NCI-H1092 treated with DMSO at 0.1 percent for 48 hours (cell line): Measurements from ENCODE around the gene OR10H1.
A peak's percentile ranks its signal among the peaks of the same experiment; 100 is the strongest.
"Not testable (repeated sequence)": the region's sequence is repeated elsewhere in the genome, so short reads cannot be mapped to it uniquely, and the experiment has no call there.

Source experiments
- DNase-seq: peaks from one replicate; lab custom pipeline; 2025; lab: John Stamatoyannopoulos, UW

Gene OR10H1

DNA sequence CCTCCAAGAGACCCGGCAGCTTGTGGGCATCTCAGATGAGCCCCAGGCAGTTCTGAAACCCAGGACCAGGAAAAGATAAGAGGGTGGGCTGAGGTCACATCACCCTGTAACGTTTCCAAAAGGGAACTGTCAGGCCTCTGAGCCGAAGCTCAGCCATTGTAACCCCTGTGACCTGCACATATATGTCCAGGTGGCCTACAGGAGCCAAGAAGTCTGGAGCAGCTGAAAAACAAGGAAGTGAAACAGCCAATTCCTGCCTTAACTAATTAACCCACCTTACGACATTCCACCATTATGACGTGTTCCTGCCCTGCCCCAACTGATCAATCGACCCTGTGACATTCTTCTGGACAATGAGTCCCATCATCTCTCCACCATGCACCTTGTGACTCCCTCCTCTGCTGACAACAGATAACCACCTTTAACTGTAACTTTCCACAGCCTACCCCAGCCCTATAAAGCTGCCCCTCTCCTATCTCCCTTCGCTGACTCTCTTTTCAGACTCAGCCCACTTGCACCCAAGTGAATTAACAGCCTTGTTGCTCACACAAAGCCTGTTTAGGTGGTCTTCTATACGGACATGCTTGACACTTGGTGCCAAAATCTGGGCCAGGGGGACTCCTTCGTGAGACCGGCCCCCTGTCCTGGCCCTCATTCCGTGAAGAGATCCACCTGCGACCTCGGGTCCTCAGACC, 13.3 kb upstream of the OR10H1 start:
- DNase-seq: not testable (repeated sequence)

DNA sequence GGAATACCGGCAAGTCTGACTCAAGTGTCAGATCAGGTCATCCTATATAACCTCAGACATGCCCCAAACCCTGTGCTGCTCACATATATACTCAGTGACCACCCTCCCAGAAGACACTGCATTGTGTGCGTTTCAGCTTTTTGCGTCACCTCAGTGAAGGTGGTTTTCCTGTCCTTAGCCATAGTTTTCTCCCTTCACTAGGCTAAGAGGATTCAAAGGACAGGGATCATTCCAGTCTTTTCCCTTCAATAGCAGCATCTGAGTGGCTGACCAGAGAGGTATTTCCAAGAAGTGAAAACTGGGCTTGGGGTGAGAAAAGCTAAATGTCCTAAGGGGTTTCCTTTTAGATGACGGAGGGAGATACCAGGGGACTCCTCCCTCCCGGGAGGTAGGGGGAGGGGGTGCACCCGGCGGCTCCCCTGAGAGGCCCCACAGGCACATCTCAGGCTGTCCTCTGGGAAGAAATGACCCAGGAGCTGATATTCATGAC, 12.7 kb upstream of the OR10H1 start:
- DNase-seq: no peak

DNA sequence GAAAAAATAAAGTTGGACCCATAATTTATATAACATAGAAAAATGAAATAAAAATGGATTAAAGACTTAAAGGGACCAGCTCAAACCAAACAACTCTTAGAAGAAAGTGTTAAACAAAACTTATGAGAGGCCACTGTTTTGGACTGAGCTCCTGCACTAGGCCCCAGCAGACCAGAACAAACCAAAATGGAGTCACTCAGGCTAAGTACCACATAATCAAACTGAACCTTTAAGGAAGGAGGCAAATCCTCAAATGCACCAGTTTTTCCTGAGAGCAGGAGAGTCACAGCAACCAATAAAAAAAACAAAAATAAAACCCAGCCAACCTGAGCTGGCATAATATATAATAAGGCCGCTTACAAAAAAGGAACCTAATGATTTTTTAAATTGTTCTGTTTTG, 10.3 kb upstream of the OR10H1 start:
- no peak for DNase-seq

DNA sequence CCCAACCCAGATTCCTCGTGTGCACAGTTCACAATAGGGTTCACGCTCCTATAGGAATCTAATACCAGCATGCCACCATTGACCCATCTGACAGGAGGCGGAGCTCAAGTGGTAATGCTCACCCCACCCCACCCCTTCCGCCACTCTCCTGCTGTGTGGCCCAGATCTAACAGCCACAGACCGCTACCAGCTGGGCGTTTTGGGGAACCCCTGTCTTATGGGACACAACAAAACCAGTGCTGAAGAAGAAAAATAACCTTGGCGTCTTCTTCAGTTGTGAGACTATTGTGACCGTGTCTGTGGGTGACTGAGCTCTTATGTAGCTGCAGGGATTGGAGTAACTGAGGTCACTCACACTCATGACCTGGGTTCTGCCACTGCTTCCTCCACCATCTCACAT, 5.2 kb upstream of the OR10H1 start:
- DNase-seq: no peak

DNA sequence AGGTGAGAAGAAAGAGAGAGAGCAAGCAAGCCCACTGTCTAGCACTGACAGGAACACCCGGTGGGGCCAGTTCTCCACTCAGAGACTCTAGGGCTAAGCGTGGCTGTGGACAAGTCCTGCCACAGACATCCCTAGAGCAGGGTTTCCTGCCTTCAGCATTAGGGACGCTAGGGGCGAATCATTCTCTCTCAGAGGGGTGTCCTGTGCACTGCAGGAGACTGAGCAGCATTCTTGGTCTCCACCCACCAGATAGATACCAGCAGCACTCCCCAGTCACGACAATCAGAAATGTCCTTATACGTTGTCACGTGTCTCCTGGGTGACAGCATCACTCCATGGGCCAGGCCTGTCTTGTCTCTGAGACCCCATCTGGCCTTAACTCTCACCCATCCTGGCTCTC, 1.5 kb downstream of the OR10H1 start:
- no peak for DNase-seq

DNA sequence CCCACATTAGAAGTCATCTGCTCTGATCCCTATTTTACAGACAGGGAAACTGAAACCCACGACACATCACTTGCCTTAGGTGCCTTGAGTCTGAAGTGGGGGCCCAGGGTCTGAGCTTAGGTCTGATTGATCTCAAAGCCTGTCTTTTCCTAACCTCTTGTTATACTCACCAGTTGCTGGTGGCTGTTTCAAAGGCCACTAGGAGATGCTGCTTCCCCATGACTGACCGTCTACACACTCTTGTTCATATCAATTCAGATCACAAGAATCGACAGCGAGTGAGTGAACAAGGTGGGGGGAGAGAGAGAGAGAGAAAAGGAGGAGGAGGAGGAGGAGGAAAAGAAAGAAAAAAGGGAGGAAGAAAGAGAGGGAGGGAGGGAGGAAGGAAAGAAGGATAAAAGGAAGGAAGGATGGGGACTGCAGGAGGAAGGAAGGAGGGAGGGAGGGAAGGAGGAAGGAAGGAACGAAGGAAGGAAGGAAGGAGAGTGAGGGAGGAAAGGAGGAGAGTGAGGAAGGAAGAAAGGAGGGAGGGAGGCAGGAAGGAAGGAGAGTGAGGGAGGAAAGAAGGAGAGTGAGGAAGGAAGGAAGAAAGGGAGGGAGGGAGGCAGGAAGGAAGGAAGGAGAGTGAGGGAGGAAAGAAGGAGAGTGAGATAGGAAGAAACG, 3.3 kb downstream of the OR10H1 start:
- no peak for DNase-seq

DNA sequence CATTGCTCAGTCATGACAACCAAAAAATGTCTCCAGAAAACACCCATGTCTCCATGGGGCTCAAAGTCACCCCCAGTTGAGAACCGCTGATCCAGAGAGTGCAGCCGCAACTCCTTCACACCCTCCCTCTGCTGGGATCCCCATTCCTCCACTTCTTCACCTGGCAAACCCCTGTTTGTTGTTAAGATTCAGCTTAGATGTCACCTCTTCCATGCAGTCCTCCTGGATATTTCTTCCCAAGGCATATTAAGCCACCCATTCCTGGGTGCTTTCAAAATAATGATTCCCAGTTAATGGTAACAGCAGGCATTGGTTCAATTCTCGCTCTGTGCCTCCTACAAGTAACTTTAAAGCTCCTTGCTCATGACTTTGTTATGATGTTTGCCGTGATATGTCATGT, 4.0 kb downstream of the OR10H1 start:
- DNase-seq: no peak

DNA sequence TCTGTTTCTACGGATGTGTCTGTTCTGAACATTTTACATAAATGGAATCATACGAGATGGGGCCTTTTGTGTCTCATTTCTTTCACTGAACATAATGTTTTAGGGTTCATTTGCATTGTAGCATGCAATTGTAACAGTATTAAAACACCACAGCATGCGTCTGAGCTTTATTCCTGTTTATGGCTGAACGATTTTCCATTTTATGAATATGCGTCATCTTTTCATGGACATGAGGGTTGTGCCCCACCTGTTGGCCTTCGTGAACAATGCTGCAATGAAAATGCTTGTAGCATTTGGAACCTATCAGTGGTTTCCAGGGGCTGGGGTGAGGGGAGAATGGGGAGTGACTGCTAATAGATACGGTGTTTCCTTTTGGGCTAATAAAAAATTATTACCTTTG, 5.1 kb downstream of the OR10H1 start:
- DNase-seq: no peak

DNA sequence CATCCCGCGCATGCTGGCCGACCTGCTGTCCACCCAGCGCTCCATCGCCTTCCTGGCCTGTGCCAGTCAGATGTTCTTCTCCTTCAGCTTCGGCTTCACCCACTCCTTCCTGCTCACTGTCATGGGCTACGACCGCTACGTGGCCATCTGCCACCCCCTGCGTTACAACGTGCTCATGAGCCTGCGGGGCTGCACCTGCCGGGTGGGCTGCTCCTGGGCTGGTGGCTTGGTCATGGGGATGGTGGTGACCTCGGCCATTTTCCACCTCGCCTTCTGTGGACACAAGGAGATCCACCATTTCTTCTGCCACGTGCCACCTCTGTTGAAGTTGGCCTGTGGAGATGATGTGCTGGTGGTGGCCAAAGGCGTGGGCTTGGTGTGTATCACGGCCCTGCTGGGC, 21.2 kb downstream of the OR10H1 start:
- not testable (repeated sequence) for DNase-seq

DNA sequence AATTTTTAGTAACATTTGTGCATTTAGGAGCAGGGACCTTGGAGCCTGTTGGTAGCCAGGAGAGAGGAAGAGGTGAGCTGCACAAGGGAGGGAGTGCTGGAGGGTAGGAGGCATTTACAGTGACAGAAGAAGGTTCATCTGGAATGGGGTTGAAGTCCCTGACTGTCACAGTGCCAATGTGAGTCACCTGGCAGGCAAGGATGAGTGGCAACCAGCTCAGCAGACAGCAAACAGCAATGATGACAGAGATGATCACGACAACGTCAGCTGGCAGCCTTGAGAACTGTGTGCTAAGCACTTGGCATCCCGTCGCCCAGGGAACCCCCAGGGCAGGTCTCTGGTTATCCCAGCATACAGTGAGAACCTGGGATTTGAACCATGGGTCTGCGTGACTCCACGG, 25.4 kb downstream of the OR10H1 start:
- no peak for DNase-seq

DNA sequence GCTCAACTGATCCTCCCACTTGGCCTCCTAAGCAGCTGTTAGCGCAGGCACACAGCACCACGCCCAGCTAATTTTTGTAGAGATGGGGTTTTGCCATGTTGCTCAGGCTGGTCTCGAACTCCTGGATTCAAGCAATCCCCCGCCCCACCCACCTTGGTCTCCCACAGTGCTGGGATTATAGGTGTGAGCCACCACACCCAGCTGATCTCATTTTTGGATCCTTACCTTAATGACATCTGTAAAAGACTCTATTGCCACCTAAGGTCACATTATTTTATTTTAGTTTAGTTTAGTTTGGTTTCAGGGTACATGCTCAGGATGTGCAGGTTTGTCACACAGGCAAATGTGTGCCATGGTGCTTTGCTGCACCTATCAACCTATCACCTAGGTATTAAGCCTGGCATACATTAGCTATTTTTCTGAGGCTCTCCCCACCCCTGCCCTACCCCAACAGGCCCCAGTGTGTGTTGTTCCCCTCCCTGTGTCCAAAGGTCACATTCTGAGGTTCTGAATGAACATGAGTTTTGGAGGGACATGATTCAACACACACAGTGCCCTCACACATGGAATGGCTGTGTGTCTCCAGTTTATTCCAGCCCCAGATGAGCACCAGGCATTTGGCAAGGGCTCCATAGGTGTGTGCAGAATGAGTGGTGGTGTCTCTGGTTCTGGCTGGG, 26.7 kb downstream of the OR10H1 start:
- no peak for DNase-seq

DNA sequence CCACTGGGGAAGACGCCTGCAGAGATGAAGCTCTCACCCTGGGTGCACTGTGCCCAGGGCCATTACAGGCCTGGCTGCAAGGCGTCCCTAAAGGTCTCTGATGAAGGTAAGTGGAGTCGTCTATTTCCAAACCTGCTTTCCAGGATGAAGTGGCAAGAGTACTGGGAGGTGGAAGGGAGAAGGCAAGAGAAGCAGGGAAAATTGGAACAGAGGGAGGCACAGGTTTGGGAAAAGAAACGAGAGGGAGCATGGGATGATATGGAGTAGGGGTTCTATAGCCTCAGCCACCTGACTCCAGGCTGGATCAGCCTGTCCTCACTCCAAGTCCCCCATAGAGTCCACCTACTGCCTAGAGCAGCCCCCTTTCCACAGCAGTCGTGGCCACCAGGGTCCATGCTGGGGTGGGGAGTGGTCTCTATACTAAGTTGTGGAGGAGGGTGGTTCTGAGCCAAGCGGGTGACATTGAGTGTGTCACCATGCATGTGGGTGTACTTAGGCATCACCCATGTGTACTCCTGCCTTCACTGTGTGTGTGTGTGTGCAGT, 27.8 kb downstream of the OR10H1 start, which contains the start of gene OR10H5:
Gene OR10H5, plus strand, starts transcription at position 51 of the 545 bp plus-strand sequence. CDS start 6,388 bp downstream, outside the sequence.
- no peak for DNase-seq

DNA sequence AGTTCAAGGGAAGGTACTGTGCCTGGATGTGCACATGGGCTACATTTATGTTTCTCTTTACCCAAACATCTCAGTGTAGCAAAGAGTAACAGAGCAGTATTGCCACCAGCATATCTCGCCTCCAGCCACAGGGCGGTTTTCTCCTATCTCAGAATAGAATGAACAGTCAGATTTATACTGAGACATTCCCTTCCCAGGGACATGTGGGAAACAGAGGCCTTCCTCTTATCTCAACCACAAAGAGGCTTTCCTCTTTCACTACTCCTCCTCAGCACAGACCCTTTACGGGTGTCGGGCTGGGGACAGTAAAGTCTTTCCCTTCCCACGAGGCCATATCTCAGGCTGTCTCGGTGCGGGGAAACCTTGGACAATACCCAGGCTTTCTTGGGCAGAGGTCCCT, 32.6 kb downstream of the OR10H1 start:
- not testable (repeated sequence) for DNase-seq

DNA sequence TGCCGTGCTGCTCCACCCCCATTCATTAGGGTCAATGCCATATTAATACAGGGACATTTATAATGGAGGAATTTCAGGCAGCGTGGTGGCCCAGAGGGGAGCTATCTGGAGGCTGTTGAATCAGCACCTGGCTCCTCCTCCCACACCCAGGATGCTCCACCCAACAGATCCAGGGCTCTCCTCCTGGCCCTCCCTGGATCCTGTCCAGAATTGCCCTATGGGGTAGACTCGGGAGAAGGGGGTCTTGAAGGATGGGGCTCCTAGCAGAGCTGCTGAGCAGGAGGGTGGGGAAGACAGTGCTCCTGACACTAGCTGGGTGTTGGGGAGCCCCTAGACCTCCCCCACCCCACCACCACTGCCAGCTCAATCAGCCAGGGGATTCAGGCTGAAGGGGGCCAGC, 33.3 kb downstream of the OR10H1 start:
- no peak for DNase-seq

DNA sequence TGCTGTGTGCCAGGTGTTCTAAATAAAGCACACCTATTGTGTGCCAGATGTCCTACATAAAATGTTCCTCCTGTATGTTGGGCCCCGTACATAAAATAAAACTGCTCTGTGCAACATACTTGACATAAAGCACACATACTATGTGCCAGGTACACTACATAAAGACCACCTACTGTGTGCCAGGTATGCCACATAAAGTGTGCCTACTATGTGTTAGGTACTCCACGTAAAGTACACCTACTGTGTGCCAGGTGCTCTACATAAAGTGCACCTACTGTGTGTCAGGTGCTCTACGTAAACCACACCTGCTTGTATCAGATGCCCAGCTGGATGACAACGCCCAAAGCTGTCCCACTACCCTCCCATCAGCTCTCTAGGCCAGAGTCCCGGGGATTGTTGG, 33.8 kb downstream of the OR10H1 start:
- no peak for DNase-seq

DNA sequence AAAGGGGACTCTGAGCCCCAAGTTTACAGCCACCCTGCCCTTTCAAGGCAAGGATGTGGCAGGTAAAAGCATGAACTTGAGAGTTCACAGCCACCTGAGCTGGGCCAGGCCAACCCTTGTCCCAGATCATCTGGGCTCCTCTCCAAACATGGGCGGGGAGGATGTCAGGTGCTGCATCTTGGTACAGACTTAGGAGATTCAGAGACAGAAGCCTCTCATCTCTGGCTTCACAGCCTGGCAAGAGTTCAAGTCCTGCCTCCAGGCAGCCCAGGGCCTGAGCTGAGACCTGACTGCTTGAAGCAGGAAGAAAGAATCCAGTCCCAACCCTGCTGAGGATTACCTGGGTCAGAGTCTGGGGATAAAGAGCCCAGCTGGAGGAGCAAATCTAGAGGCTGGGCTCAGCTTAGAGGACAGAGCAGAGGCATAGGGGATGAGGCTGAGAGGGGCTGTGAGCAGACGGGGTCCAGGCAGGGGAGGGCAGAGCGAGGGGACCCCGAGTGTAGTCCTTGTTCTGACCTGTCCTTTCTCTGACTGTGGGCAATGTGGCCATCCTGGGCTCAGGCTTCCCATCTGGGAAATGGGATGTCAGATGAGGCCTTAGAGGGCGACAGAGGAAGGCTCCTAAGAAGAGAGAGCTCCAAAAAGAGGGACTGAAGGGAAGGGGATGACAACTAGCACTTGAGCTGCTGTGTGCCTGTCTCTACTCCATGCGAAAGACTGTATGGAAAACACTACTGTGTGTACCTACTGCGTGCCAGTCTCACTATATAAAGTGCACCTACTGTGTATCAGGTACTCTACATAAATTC, 34.6 kb downstream of the OR10H1 start:
- no peak for DNase-seq

DNA sequence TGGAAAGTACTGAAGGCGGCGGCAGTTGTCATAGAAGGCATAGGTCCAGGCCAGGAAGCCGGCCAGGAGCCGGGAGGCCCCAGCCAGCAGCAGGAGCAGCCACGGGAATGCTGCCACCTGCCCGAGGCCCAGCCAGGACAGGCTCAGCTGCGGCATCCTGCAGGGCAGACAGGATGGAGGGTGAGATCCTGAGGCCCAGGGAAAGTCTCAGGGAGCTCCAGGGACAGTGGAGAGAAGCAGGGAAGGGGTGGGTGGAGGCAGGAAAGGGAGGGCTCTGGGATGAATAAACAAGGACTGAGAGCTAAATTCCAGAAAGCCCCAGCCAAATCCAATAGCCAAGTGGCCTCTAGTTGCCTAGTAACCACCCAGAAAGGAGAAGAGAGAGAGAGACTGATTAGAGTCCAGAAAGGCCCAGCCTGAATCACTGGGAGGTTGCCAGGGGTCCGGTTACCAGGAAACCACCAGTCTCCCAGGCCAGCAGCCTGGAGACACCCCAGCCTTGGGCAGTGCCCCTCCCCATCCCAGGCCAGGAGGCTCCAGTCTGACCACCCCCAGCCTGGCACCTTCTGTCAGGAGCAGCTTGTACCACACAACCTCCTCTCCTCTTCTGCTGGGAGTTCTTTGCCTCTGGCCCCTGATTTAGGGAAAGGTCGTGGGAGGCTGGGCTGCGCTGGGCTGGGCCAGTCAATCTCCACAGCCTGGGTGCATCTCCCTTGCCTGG, 35.5 kb downstream of the OR10H1 start:
- peak; percentile 82 for DNase-seq

DNA sequence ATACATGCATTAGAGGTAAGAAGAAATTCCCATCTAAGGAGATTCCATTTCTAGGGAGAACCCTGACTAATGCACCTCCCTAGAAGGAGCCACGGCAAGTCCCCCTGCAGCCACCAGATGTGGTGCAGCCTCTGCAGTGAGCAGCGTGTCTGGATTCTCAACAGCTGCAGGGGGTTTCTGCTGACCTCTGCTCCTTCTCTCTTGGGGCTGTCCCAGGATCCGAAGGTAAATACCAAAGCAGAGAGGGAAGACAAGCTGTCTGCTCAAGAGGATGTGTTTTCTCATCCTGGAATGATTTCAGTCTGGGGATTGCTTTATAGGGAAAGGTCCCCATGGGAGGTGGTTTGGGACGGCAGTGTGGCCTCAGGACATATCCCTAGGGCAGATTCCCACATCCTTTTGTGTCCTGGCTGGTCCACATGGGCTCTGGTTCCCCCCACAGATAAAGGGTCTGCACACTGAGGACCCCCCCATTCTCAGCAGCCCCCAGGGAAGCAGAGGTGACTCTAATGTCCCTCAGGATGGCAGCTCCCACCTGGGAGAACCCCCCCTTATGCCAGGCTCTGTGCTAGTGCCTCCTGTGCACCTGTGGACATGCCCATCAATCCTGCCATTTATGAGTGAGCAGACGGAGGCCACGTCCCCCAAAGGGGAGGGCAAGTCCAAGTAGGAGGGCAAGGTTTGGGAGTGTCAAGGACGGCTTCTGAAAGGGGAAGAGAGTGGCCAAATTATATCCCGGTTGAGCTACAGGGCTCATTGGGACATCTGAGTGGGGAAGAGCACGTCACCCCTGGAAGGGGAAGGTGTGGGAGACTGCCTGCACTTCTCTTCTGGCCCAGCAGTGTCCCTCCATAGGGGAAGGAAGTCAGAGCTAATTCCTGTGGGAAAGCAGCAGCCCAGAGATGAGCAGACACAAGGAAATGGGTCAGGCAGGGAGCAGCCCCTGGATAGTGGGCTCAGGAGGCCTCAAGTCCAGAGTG, 38.2 kb downstream of the OR10H1 start:
- no peak for DNase-seq

DNA sequence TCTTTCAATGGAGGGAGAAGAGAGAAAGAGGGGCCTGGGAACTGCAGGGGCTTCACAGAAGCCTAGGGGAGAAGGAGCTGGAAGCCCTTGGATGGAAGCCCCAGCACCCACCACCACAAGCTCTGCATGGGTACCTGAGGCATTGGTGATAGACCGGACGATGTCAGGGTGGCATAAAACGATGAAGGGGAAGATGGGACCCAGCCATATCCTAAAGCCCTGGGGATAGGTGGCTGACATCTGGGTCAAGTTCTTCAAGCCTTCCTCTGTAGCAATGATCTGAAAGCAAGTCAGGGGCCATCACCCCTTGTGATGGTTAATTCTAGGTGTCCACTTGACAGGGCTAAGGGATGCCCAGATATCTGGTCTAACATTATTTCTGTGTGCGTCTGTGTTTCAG, 39.2 kb downstream of the OR10H1 start:
- DNase-seq: no peak

DNA sequence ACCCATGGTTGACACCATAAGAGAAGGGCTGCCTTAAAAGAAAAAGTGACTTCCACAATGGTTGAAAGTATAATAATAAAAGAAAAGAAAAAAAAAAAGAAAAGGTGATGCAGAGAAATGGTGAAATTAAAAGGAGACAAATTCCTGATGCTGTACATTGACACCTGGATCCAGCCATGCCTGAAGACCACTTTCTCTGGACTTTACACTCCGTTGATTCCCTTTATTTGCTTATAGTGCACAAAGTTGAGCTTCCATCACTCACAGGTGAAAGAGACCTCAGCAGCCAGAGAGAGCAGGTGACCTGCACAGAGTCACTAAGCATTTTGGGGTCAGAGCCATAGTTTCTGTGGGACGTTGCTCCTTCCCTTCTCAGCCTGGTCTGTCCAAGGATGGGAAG, 40.2 kb downstream of the OR10H1 start:
- no peak for DNase-seq
